ENCODE results near the gene EFCAB11.

Gene EFCAB11

DNA sequence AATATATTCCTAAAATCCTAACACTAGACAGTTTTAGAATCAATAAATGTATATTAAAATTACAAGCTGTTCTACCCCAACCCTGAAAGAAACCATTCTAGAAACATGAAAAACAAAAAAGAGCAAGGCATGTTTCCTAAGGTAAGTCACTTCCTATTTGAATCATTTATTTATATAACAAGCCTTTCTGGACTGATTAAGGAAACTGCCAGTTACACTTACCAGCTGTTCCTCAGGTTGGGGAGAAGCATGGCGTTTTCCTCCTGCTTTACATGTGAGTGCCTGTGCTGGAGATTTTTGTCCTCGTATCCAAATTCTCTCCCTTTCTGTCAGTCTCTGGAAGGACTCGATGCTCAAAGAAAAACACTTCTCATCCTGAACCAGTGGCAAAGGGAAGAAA, 183.3 kb downstream of the EFCAB11 start:
- no peak for DNase-seq (ENCODE audit: low read depth, low spot score)

- DNase-seq (ENCODE audit: low read depth, low spot score) = peak; percentile 65
Observed at GRCh38 chr14:89767861-89768268, 186.7 kb downstream of the EFCAB11 start.

DNA sequence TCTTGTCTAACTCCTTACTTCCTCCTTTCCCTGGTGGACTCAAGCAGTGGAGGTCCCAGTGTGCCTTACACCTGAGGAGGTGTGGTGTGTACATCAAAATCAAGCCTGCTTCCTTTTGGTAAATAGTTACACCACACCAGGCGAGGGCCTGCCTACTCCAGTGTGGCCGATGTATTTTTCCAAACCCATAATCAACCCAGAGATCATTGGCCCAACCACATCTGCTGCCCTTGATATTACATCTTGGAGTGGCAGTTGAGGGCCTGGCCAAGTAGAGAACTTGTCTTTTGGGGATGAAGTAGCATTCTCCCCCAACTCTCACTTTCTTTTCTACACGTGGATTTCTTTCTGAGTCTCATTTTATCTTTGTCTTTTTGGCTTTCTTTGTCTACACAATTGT, 187.4 kb downstream of the EFCAB11 start:
- no peak for DNase-seq (ENCODE audit: low read depth, low spot score)

- no peak for DNase-seq (ENCODE audit: low read depth, low spot score)
Observed at GRCh38 chr14:89765346-89765745, 189.2 kb downstream of the EFCAB11 start.

GRCh38 chr14:89760086-89760485, 194.4 kb downstream of the EFCAB11 start:
- DNase-seq (ENCODE audit: low read depth, low spot score) = no peak

DNA sequence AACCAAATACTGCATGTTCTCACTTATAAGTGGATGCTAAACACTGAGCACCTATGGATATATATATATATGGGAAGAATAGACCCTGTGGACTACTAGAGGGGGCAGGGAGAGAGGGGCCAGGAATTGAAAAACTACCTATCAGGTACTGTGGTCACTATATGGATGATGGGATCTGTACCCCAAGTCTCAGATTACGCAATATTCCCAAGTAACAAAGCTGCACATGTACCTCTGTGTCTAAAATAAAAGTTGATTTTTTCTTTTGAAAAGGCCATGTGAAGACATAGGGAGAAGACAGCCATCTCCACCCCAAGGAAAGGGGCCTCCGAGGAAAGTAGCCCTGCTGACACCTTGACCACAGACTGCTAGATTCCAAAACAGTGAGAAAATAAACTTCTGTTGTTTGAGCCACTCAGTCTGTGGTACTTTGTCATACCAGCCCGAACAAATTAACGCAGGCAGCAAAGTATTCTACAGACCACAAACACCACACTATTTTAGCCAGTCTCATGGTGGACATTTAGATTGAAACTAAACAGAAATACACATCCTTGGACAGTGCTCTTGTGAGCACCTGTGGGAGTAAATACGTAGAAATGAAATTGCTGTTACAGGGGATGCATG, 197.1 kb downstream of the EFCAB11 start:
- peak; percentile 74 for DNase-seq (ENCODE audit: low read depth, low spot score)

- no peak for DNase-seq (ENCODE audit: low read depth, low spot score)
Observed at GRCh38 chr14:89755816-89756215, 198.7 kb downstream of the EFCAB11 start.

DNA sequence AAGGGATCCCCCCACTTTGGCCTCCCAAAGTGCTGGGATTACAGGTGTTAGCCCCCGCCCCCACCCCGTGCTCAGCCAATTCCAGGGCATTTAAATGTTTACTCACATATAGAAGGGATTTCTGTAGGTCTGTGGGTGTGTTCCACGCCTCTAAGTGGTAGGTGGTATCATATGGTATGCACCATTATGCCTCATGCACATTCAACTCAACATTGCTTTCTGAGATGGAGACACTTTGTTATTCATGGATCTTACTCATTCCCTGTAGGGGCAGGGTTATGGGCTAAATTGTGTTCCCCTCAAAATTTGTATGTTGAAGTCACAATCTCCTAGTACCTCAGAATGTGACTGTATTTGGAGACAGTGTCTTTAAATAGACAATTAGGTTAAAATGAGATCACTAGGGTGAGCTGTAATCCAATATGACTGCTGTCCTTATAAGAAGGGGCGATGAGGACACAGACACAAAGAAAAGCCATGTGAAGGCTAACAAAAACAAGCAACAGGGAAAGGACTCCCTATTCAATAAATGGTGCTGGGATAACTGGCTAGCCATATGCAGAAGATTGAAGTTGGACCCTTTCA, 200.6 kb downstream of the EFCAB11 start:
- DNase-seq (ENCODE audit: low read depth, low spot score) = no peak

- peak; percentile 30 for DNase-seq (ENCODE audit: low read depth, low spot score)
Observed at GRCh38 chr14:89750908-89751392, 203.6 kb downstream of the EFCAB11 start.

- DNase-seq (ENCODE audit: low read depth, low spot score) = no peak
Observed at GRCh38 chr14:89750281-89750755, 204.2 kb downstream of the EFCAB11 start.

GRCh38 chr14:89748004-89748403, 206.5 kb downstream of the EFCAB11 start:
- peak; percentile 23 for DNase-seq (ENCODE audit: low read depth, low spot score)

- no peak for DNase-seq (ENCODE audit: low read depth, low spot score)
Observed at GRCh38 chr14:89747126-89747525, 207.4 kb downstream of the EFCAB11 start.

DNA sequence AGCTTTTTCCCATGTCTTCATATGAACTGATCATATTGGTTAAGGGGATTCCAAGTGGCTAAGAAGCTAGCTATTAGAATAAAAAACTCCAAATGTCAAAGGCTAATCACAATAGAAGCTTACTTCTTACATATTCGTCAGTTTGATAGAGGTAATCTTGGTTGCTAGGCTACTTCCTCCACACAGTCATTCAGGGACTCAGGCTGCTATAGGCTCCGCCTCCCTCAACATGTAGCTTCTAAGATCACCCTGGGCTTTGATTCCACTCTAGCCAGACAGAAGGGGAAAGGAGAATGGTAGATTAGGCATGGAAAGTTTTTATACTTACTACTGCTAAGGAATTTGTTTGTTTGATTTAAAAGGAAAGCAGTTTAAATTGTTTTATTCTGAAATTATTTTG, 207.9 kb downstream of the EFCAB11 start:
- DNase-seq (ENCODE audit: low read depth, low spot score) = no peak

- no peak for DNase-seq (ENCODE audit: low read depth, low spot score)
Observed at GRCh38 chr14:89746135-89746534, 208.4 kb downstream of the EFCAB11 start.

Measured in astrocyte of the hippocampus (primary cell).